Activated CD4-positive, alpha-beta T cell treated with anti-CD3 and anti-CD28 coated beads for 48 hours (primary cell): Measurements from ENCODE around the gene PIEZO1.
"Not testable (repeated sequence)": the region's sequence is repeated elsewhere in the genome, so short reads cannot be mapped to it uniquely, and the experiment has no call there.

ENCODE experiments used
- DNase-seq: peaks from one replicate; pipeline ENCODE4 v3.0.0-alpha.2; 2020

PIEZO1 gene

GRCh38 chr16:88785106-88785924 is at the start of gene PIEZO1:
PIEZO1 (minus strand) TSS chr16:88785220; CDS start chr16:88784964, 256 bp downstream.
- peak; percentile 81 for DNase-seq

GRCh38 chr16:88834670-88835069 is 49.6 kb upstream of the PIEZO1 start:
- no peak for DNase-seq

GRCh38 chr16:88833086-88833485 is 48.1 kb upstream of the PIEZO1 start:
- DNase-seq, result no peak

- DNase-seq, result no peak
Measured at GRCh38 chr16:88831838-88832237, 46.8 kb upstream of the PIEZO1 start.

GRCh38 chr16:88830783-88831182 is 45.8 kb upstream of the PIEZO1 start:
- DNase-seq, result no peak

- DNase-seq, result no peak
Measured at GRCh38 chr16:88830258-88830657, 45.2 kb upstream of the PIEZO1 start.

GRCh38 chr16:88828711-88829110 is 43.7 kb upstream of the PIEZO1 start:
- no peak for DNase-seq

- no peak for DNase-seq
Measured at GRCh38 chr16:88827727-88828126, 42.7 kb upstream of the PIEZO1 start.

GRCh38 chr16:88826070-88826840 is 41.2 kb upstream of the PIEZO1 start:
- no peak for DNase-seq

GRCh38 chr16:88825146-88825545 is 40.1 kb upstream of the PIEZO1 start:
- DNase-seq, result no peak

- DNase-seq, result no peak
Measured at GRCh38 chr16:88824256-88825077, 39.4 kb upstream of the PIEZO1 start.

- not testable (repeated sequence) for DNase-seq
Measured at GRCh38 chr16:88823646-88824045, 38.6 kb upstream of the PIEZO1 start.

- DNase-seq, result no peak
Measured at GRCh38 chr16:88822281-88823040, 37.4 kb upstream of the PIEZO1 start.

- no peak for DNase-seq
Measured at GRCh38 chr16:88821168-88821850, 36.3 kb upstream of the PIEZO1 start.

GRCh38 chr16:88820385-88821025 is 35.5 kb upstream of the PIEZO1 start:
- DNase-seq, result no peak

- DNase-seq, result no peak
Measured at GRCh38 chr16:88819126-88819525, 34.1 kb upstream of the PIEZO1 start.

GRCh38 chr16:88818575-88818874 is 33.5 kb upstream of the PIEZO1 start:
- no peak for DNase-seq

GRCh38 chr16:88817785-88818574 is 33.0 kb upstream of the PIEZO1 start:
- no peak for DNase-seq

GRCh38 chr16:88816736-88817535 is 31.9 kb upstream of the PIEZO1 start:
- no peak for DNase-seq
